H1 (cell line): ENCODE results near the gene SGCD. TPM values are rescaled to one million over a fixed set of nuclear protein-coding genes. Genes with fewer than 3 reads are reported as not detected.

Experiments used
- CTCF ChIA-PET: fragments of 300-600 bp; sonication (Branson Sonifier 250); formaldehyde crosslinking; loops from one replicate; lab custom pipeline; 2021; ENCODE audit not compliant: partially characterized antibody; lab: Charles Lee
- POLR2A ChIA-PET: fragments of 300-600 bp; sonication (Branson Sonifier 250); formaldehyde crosslinking; loops from one replicate; lab custom pipeline; 2021; ENCODE audit warnings: inconsistent platforms; ENCODE audit not compliant: partially characterized antibody; lab: Charles Lee
- DNase-seq, 2 experiments: peaks; one replicate each; pipeline versions ENCODE4 v3.0.0 to v3.0.0-alpha.2; 2010 to 2022; ENCODE audit warnings: low spot score in 2 of 2, low read depth in 1 of 2, mixed read lengths in 1 of 2
- FAIRE-seq: peaks from 2 replicates; lab custom pipeline; 2011; peaks lifted over from hg19 to GRCh38; lab: Jason Lieb, UNC
- H2AFZ ChIP-seq: 2 replicates; pipeline ENCODE4 v1.8.1; 2012; ENCODE audit warnings: low read length, inconsistent platforms
- H2AK5ac ChIP-seq: 2 replicates; pipeline ENCODE4 v1.6.1; 2013; ENCODE audit warnings: low read depth, low read length
- H2BK120ac ChIP-seq: replicated peaks from 2 replicates; pipeline ENCODE3; 2013; ENCODE audit warnings: low read depth, low read length, inconsistent platforms
- H2BK12ac ChIP-seq: 2 replicates; pipeline ENCODE4 v1.6.1; 2013; ENCODE audit warnings: low read depth, low read length
- H2BK15ac ChIP-seq: 2 replicates; pipeline ENCODE4 v1.6.1; 2013; ENCODE audit warnings: low read length
- H2BK20ac ChIP-seq: 2 replicates; pipeline ENCODE4 v1.6.1; 2013; ENCODE audit warnings: low read length
- H2BK5ac ChIP-seq: 2 replicates; pipeline ENCODE4 v1.6.1; 2013; ENCODE audit warnings: low read depth, low read length
- H3K14ac ChIP-seq: 2 replicates; pipeline ENCODE4 v1.6.1; 2013; ENCODE audit warnings: inconsistent platforms; ENCODE audit not compliant: insufficient read length
- H3K18ac ChIP-seq: 2 replicates; pipeline ENCODE4 v1.6.1; 2013; ENCODE audit warnings: low read length; ENCODE audit errors: extremely low read depth
- H3K23ac ChIP-seq: 2 replicates; pipeline ENCODE4 v1.6.1; 2013; ENCODE audit warnings: inconsistent platforms; ENCODE audit not compliant: insufficient read length
- H3K23me2 ChIP-seq: 2 replicates; pipeline ENCODE4 v1.6.1; 2013; ENCODE audit warnings: low read depth, low read length
- H3K27ac ChIP-seq: 2 replicates; pipeline ENCODE4 v1.6.1; 2011; ENCODE audit warnings: low read depth, low read length, inconsistent platforms
- H3K27me3 ChIP-seq, 4 experiments: replicated peaks in 1 of 4; 1 replicate in 1 of 4; 2 replicates in 3 of 4; pipeline versions ENCODE4 v1.6.1 to v1.8.1; 2011 to 2013; ENCODE audit warnings: low read length in 3 of 4, mild to moderate bottlenecking in 3 of 4, inconsistent platforms in 2 of 4, mixed read lengths in 2 of 4, moderate library complexity in 1 of 4; ENCODE audit not compliant: control insufficient read depth in 3 of 4, insufficient read depth in 3 of 4; ENCODE audit errors: extremely low read depth in 1 of 4
- H3K36me3 ChIP-seq, 4 experiments: 2 replicates each; pipeline versions ENCODE4 v1.6.1 to v1.8.1; 2011 to 2013; ENCODE audit warnings: mild to moderate bottlenecking in 4 of 4, low read length in 3 of 4, moderate library complexity in 2 of 4, control low read depth in 1 of 4, inconsistent platforms in 1 of 4; ENCODE audit not compliant: insufficient read depth in 4 of 4, control insufficient read depth in 2 of 4
- H3K4ac ChIP-seq: replicated peaks from 2 replicates; pipeline ENCODE3; 2013; ENCODE audit warnings: low read length, low read depth, mixed read lengths, inconsistent platforms; ENCODE audit not compliant: insufficient read length
- H3K4me1 ChIP-seq, 4 experiments: replicated peaks in 1 of 4; 1 replicate in 1 of 4; 2 replicates in 3 of 4; pipeline versions ENCODE4 v1.6.1 to v1.8.1; 2011 to 2013; ENCODE audit warnings: low read length in 3 of 4, inconsistent platforms in 2 of 4, mixed read lengths in 1 of 4; ENCODE audit not compliant: insufficient read depth in 4 of 4, control insufficient read depth in 3 of 4
- H3K4me2 ChIP-seq, 2 experiments: 2 replicates each; pipeline versions ENCODE4 v1.6.1 to v1.8.1; 2011 to 2013; ENCODE audit warnings: low read depth in 2 of 2, low read length in 2 of 2, control low read depth in 1 of 2, inconsistent platforms in 1 of 2, mild to moderate bottlenecking in 1 of 2; ENCODE audit not compliant: insufficient read depth in 1 of 2
- H3K4me3 ChIP-seq, 4 experiments: fragments of 200-600, 300-600 bp in 1 of 4; sonication (generic), shearing (Covaris generic), sonication (Bioruptor Twin) in 1 of 4; 2 replicates each; pipeline versions ENCODE4 v1.5.1 to v1.8.1; 2011 to 2016; ENCODE audit warnings: low read length in 4 of 4, low read depth in 3 of 4, control low read depth in 2 of 4, inconsistent platforms in 2 of 4, mild to moderate bottlenecking in 2 of 4, mixed read lengths in 1 of 4, moderate library complexity in 1 of 4; ENCODE audit not compliant: insufficient read depth in 2 of 4; ENCODE audit errors: extremely low read depth in 1 of 4
- H3K56ac ChIP-seq: replicated peaks from 2 replicates; pipeline ENCODE3; 2013; ENCODE audit warnings: low read depth, mild to moderate bottlenecking, mixed read lengths, low read length, inconsistent platforms; ENCODE audit not compliant: insufficient read length
- H3K79me1 ChIP-seq: 2 replicates; pipeline ENCODE4 v1.6.1; 2013; ENCODE audit warnings: low read depth, low read length, control low read depth
- H3K79me2 ChIP-seq, 2 experiments: 2 replicates each; pipeline versions ENCODE4 v1.6.1 to v1.8.1; 2012 to 2013; ENCODE audit warnings: low read length in 2 of 2, mild to moderate bottlenecking in 2 of 2, inconsistent platforms in 1 of 2; ENCODE audit not compliant: insufficient read depth in 2 of 2, control insufficient read depth in 1 of 2
- H3K9ac ChIP-seq, 4 experiments: replicated peaks in 1 of 4; 1 replicate in 1 of 4; 2 replicates in 3 of 4; pipeline versions ENCODE4 v1.6.1 to v1.8.1; 2011 to 2013; ENCODE audit warnings: low read depth in 3 of 4, low read length in 3 of 4, control low read depth in 2 of 4, mild to moderate bottlenecking in 2 of 4, moderate library complexity in 2 of 4, inconsistent platforms in 1 of 4; ENCODE audit errors: extremely low read depth in 1 of 4
- H3K9me3 ChIP-seq, 2 experiments: 2 replicates each; pipeline versions ENCODE4 v1.6.1 to v1.8.1; 2012 to 2013; ENCODE audit warnings: mild to moderate bottlenecking in 2 of 2, moderate library complexity in 2 of 2, control low read depth in 1 of 2, inconsistent platforms in 1 of 2, low read depth in 1 of 2, low read length in 1 of 2, mixed read lengths in 1 of 2; ENCODE audit not compliant: insufficient read depth in 2 of 2
- H4K20me1 ChIP-seq, 2 experiments: replicated peaks in 1 of 2; 2 replicates each; pipeline versions ENCODE3 to v1.8.1; 2011 to 2013; ENCODE audit warnings: inconsistent platforms in 2 of 2, low read length in 2 of 2, mild to moderate bottlenecking in 1 of 2; ENCODE audit not compliant: insufficient read depth in 2 of 2, control insufficient read depth in 1 of 2
- H4K5ac ChIP-seq: 2 replicates; pipeline ENCODE4 v1.6.1; 2013; ENCODE audit warnings: low read length, low read depth, mixed read lengths, inconsistent platforms; ENCODE audit not compliant: insufficient read length
- H4K8ac ChIP-seq: 2 replicates; pipeline ENCODE4 v1.8.0; 2013; ENCODE audit warnings: mild to moderate bottlenecking, moderate library complexity, low read length, inconsistent platforms; ENCODE audit not compliant: insufficient read depth; ENCODE audit errors: extremely low read depth
- H4K91ac ChIP-seq: replicated peaks from 2 replicates; pipeline ENCODE3; 2013; ENCODE audit warnings: low read length, mixed read lengths, inconsistent platforms; ENCODE audit not compliant: insufficient read length
- BCL11A ChIP-seq, 2 experiments: IDR thresholded peaks; one replicate each; pipeline ENCODE4 v1.6.1; 2011; ENCODE audit warnings: low read depth in 2 of 2, low read length in 2 of 2, mild to moderate bottlenecking in 2 of 2
- GABPA ChIP-seq: IDR thresholded peaks from 2 replicates; pipeline ENCODE4 v1.6.1; 2011; ENCODE audit warnings: mild to moderate bottlenecking, low read length, moderate library complexity, borderline replicate concordance; ENCODE audit not compliant: insufficient read depth
- KDM1A ChIP-seq: fragments of 200-600, 300-600 bp; sonication (generic); IDR thresholded peaks from 2 replicates; pipeline ENCODE4 v1.7.1; 2016; ENCODE audit warnings: mild to moderate bottlenecking, low read length, borderline replicate concordance
- MAX ChIP-seq: IDR thresholded peaks from 2 replicates; pipeline ENCODE4 v1.6.1; 2012; ENCODE audit warnings: inconsistent platforms
- SRF ChIP-seq: IDR thresholded peaks from 2 replicates; pipeline ENCODE4 v1.6.1; 2011; ENCODE audit warnings: mild to moderate bottlenecking, low read depth, low read length, moderate library complexity
- TCF12 ChIP-seq: IDR thresholded peaks from 2 replicates; pipeline ENCODE4 v1.6.1; 2011; ENCODE audit warnings: low read depth, mild to moderate bottlenecking, low read length
- polyA plus RNA-seq, 7 experiments: library from polyadenylated mRNA; depleted of rRNA in 3 of 7; stranded (reverse) in 5 of 7; unstranded in 2 of 7; fragments of >200 nt in 5 of 7; fragments of 200-250 nt in 2 of 7; gene quantifications; 1 replicate in 5 of 7; 2 replicates in 1 of 7; 4 replicates in 1 of 7; pipeline versions ENCODE4 v1.2.1 to v1.2.3, GENCODE V29; 2011 to 2013; ENCODE audit warnings: missing spikeins in 2 of 7, mixed read lengths in 2 of 7
- total RNA-seq: library from RNA; stranded (reverse); fragmentation: NEBNext Ultra II Directional; extraction: Animal tissue kit (Norgen Biotek cat#: 25700); gene quantifications from 2 replicates; pipeline ENCODE4 v1.2.1, GENCODE V29; 2021

SGCD gene
- total and polyA plus RNA-seq, 2 of the 8 experiments (the other 6 are each of a cell fraction or from before 2014, with no cell fraction given), result 0.04 to 0.08 TPM

- H3K14ac ChIP-seq, result no peak overlapping the region
- FAIRE-seq (no peak), DNase-seq (no peak)
- H4K8ac ChIP-seq, result no peak overlapping the region
- no peak overlapping the region for H3K18ac ChIP-seq
- H3K56ac ChIP-seq, result no peak overlapping the region
- no peak overlapping the region for H2BK12ac ChIP-seq
- no peak overlapping the region for H3K27ac ChIP-seq
- H3K79me2 ChIP-seq, result no peaks in the 10 kb centered on the region
- H3K27me3 ChIP-seq, result no peaks in the 10 kb centered on the region
- ChIA-PET POLR2A (no interaction called here), CTCF (no interaction called here)
- H3K79me1 ChIP-seq, result no peaks in the 10 kb centered on the region
- no peaks in the 10 kb centered on the region for H4K20me1 ChIP-seq
- TF ChIP-seq TCF12 (no peak), MAX (no peak), GABPA (no peak), KDM1A (no peak), SRF (no peak), BCL11A (IDR thresholded peaks at IDR 0.05; ENCODE audit: low read depth in 2 of 2, low read length in 2 of 2) (no peak)
- H3K36me3 ChIP-seq, result no peaks in the 10 kb centered on the region
- no peak overlapping the region for H2AK5ac ChIP-seq
- H2BK5ac ChIP-seq, result no peak overlapping the region
- no peak overlapping the region for H2BK120ac ChIP-seq
- no peak overlapping the region for H4K91ac ChIP-seq
- H3K4me1 ChIP-seq, result peaks cover 0 to 5% (median 1%) of the 10 kb centered on the region in 4 experiments; a peak in 1 of 7 replicates
- H2AFZ ChIP-seq, result no peak overlapping the region
- H4K5ac ChIP-seq, result no peak overlapping the region
- no peak overlapping the region for H3K4me2 ChIP-seq
- H2BK20ac ChIP-seq, result no peak overlapping the region
- no peak overlapping the region for H3K4me3 ChIP-seq
- no peak overlapping the region for H3K4ac ChIP-seq
- H3K9me3 ChIP-seq, result no peaks in the 10 kb centered on the region
- H2BK15ac ChIP-seq, result no peak overlapping the region
- H3K23ac ChIP-seq, result no peak overlapping the region
- H3K23me2 ChIP-seq, result no peaks in the 10 kb centered on the region
- no peak overlapping the region for H3K9ac ChIP-seq
Observed at GRCh38 chr5:156400231-156400986, 73.4 kb downstream of the SGCD start.
